ENCODE results near the gene DNAH14.
"Not testable (repeated sequence)": the region's sequence is repeated elsewhere in the genome, so short reads cannot be mapped to it uniquely, and the experiment has no call there.

Gene DNAH14

DNA sequence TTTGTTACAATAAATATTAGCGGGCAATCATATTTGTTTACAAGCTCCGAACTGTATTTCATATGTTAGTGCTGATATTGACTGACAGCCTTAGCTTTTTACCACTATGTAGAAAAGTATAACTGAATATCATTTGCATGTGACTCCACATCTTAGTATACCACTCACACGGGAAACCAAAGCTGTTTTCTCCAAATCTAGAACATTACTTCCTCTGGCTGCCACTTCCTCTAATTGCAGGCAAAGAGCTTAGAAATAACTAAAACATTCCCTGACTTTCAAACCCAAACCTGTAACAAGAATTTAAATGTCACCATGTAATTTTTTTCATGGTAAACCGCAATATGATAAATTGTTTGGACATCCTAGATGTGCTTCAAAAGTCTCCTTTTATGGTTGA is 323.7 kb downstream of the DNAH14 start:
- DNase-seq (ENCODE audit: low read depth in 2 of 2) = no peak

DNA sequence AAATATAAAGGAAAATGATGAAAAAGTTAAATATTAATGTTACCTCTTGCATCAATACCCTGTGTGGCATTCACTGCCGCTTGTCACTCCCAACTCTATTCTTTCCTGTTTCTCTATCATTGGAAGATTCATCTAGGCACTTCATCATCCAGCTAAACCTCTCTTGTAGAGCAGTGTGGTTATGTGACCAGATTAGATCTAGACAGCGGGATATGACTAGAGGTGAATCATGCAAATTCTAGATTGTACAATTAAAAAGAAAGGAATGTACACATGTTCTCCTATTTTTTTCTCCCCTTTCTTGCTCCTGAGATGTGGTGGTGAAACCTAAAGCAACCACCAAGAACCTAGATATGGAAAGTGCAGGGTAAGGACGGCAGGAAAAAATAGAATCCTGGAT is 324.3 kb downstream of the DNAH14 start:
- DNase-seq (ENCODE audit: low read depth in 2 of 2) = no peak

DNA sequence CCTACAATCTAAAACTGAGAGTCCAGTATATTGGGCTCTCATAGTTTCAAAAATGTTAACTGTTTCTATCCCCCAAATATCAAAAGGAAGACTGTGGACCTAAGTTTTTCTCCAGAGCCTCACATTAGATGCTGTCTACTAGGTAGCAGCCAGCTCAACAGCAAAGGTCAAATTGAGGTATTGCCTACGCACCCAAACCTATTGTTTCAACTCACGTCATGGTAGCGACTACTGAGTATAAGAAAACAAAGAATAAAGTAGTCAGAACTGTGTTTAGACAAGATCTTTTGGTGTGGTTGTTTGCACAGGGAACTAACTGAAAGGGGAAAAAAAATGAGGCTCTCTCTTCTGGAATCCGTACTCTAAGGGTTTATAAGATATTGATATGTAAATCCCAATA is 325.2 kb downstream of the DNAH14 start:
- no peak for DNase-seq (ENCODE audit: low read depth in 2 of 2)

DNA sequence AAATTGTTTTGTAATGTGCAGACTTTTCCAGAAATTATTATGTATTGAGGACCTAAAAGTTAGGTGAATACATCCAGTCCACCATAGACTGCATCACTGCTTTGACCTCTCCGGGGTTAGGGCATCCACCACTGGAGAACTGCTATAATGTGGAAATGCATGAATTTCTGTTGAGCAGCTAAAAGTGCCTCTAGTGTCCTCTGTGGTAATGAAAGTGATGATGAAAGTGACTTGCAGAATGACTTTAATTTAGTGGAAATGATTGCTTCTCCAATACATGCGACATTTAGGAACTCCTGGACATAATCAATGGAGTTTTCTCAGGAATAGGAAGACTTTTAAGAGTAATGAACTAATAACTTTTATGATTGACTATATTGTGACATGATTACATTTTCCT is 327.6 kb downstream of the DNAH14 start:
- DNase-seq (ENCODE audit: low read depth in 2 of 2) = no peak

DNA sequence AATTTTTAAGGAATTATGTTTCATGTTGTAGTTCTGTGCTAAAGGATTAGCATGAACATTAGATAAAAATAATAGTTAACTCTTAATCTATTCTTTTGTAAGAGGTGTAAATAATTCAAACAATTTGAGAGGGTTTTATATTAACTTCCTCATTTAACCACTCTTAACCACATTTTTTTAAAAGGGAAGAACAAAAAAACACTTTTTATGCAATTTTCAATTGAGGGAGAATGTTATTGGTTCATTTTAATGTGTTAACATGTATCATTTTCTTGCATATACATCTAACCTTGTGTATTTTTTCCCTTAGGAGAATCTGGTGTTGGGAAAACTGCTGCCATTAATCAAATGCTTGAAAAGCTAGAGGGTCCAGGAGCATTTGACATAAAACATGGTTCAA is 329.3 kb downstream of the DNAH14 start:
- DNase-seq (ENCODE audit: low read depth in 2 of 2) = no peak

DNA sequence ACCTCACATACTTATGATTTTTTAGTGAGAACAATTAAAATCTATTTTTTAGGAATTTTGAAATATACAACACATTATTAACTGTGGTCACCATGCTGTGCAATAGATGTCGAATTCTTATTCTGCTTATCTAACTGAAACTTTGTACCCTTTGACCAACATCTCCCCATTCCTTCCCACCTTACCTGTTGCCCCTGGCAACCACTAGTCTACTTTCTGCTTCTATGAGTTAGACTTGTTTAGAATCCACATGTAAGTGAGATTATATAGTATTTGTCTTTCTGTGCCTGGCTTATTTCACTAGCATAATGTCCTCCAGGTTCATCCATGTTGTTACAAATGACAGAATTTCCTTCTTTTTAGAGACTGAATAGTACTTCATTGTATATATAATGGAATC is 330.1 kb downstream of the DNAH14 start:
- DNase-seq (ENCODE audit: low read depth in 2 of 2) = no peak

DNA sequence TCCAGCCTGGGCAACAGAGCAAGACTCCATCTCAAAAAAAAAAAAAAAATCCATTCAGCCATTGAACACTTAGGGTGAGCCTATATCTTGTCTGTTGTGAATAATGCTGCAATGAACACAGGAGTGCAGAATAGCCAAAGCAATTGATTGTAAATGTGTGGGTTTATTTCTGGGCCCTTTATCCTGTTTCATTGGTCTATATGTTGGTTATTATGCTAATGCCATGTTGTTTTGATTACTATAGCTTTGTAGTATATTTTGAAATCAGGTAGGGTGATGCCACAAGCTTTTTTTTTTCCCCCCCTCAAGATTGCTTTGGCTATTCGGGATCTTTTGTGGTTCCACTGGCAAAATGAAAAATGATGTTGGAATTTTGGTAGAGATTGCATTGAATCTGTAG is 330.8 kb downstream of the DNAH14 start:
- no peak for DNase-seq (ENCODE audit: low read depth in 2 of 2)

DNA sequence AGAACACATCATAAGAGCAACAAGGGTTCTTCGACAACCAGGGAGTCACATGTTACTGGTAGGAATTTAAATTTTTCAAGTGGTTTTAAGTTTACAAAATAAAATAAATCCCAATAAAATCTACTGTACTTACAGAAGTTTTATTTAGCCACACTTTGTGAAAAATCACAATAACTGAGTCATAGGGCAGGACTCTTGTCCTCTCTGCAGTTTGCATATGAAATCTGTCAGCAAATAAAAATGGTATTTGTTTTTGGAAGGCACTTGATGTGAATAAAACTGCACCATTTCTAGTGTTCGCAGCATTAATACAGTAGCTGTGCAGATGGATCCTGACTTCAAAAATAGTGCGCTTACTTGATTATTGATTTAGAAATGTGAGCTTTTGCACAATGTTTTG is 348.0 kb downstream of the DNAH14 start:
- DNase-seq (ENCODE audit: low read depth in 2 of 2) = no peak

DNA sequence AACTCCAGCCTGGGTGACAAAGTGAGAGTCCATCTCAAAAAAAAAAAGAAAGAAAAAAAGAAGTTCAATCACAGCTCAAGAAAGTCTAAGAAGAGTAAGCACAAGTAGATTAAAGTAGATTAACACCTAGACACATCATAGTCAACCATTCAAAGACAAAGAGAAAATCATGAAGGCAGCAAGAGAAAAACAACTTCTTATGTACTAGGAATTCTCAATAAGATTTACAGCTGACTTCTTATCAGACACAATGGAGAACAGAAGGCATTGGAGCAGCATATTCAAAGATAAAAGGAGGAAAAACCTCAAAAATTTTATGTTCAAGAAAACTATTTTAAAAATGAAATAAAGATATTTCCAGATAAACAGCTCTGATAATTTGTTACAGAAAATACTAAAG is 351.1 kb downstream of the DNAH14 start:
- no peak for DNase-seq (ENCODE audit: low read depth in 2 of 2)

DNA sequence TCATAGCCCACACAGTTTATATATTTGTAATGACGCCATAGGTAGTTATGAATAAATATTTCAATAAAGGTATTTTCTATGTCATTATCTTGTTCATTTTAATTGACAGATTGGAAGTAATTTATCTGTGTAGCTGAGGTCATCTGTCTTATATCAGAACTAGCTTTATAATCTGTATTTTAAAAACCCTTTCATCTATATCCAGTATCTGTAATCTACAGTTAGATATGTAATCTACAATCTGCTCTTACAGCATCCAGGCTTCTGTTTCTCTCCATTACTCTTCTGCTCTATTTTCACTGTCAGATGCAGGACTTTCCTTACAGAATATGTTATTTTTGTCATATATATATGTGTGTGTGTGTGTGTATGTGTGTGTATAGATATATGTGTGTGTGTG is 360.8 kb downstream of the DNAH14 start:
- DNase-seq (ENCODE audit: low read depth in 2 of 2) = no peak

DNA sequence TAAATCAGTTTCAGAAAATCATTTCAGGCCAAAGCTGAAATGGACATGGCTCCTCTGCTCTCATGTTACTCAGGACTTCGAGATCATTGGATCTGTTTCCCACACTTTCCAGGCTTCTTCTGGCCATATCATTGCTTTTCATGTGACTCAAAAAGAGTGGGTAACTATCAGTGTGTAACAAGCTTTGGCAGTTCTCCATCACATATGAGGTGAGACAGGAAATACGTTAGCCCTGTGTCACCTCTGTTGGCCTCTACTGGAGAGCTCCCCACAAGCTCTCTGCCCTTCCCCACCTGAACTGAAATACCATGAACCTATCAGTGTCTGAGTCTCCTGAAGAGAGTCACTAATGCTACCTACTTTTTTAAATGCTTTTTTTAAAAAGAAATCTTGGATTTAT is 370.1 kb downstream of the DNAH14 start:
- DNase-seq (ENCODE audit: low read depth in 2 of 2) = no peak

DNA sequence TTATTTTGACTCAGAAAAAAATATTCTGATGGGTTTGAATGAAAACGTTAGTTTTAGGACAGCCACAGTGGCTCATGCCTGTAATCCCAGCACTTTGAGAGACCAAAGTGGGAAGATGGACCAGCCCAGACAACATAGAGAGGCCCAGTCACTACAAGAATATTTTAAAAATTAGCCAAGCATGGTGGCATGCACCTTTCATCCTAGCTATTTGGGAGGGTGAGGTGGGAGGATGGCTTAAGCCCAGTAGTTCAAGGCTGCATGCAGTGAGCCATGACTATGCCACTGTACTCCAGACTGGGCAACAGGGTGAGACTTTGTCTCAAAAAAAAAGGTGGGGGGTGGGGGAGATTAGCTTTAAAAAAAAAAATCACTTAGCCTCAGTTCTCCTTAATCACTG is 370.9 kb downstream of the DNAH14 start:
- no peak for DNase-seq (ENCODE audit: low read depth in 2 of 2)

DNA sequence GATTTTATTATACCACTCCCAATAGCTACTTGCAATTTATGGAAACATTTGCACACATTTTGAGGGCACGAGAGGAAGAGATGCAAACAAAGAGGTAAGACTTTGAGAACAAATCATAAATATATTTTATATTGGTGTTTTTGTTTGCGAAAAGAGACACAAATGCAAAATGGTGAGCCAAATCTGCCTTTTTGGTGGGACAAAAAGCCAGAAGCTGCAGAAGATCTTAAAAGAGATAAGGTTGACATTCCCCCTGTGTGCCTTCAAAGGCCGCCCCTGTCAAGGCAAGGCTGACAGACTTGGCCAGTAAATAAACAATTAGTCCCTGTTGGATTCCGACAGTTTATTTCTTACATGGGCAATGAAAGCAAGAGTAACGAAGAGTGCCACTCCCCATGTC is 375.5 kb downstream of the DNAH14 start:
- no peak for DNase-seq (ENCODE audit: low read depth in 2 of 2)

DNA sequence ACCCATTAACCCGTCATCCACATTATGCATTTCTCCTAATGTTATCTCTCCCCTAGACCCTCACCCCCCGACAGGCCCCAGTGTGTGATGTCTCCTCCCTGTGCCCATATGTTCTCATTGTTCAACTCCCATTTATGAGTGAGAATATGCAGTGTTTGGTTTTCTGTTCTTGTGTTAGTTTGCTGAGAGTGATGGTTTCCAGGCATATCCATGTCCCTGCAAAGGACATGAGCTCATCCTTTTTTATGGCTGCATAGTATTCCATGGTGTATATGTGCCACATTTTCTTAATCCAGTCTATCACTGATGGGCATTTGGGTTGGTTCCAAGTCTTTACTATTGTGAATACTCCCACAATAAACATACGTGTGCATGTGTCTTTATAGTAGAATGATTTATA is 381.1 kb downstream of the DNAH14 start:
- not testable (repeated sequence) for DNase-seq (ENCODE audit: low read depth in 2 of 2)

DNA sequence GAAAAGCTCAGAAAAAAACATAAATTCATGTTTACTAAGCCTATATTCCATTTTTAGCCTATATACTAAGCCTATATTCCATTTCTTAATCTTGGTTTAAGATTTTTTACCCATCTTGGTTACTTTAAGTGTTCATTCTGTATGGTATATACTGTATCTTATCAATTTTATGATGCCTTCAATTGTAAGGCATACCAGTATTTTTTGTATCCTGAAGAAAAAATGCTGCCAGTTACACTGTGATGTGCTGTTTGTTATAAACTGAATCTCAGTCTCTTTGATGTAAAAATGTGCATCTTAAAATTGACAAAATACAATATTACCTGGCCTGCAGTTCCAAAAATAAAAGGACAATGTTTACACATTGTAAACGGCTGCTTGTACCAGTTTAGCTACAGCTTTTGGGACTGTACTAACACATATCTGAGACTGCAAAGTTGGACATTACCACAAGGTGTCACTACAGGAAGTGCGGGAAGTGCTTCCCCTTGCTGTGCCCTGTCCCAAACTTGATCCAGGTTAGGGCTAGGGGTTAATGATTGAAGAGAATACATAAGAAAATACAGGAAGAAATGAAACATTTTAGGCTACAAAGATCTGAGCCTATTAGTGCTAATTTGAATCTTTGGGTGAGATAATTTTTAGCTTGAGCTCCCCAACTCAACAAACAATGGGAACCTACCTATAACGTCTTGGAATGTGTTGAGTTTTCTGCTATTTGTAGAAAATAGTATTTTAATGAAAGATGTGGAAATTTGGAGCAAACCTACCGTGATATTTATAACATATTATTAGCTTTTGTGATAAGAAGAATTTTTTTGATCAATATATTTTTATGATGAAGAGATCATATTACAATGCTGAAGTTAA is 389.5 kb downstream of the DNAH14 start:
- DNase-seq (ENCODE audit: low read depth in 2 of 2) = peak in 1 of 2 donors; percentile 4

DNA sequence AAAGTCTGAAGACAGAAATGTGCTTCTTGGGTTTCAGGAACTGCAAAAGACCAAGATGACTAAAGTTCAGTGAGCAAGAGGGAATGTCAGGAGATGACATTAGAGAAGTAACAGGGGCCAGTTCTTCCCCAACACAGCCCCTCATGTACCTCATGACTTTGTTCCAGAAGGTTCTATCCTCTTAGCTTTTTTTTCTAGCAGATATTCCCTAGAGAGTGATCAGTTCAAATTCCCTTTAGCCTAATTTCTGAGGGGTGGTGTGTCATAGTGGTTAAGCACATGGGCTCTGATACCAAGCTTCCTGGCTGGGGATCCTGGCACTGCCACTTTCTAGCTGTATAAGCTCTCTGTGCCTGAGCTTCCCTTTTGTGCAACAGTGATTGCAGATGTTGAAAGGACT is 390.4 kb downstream of the DNAH14 start:
- DNase-seq (ENCODE audit: low read depth in 2 of 2) = no peak

DNA sequence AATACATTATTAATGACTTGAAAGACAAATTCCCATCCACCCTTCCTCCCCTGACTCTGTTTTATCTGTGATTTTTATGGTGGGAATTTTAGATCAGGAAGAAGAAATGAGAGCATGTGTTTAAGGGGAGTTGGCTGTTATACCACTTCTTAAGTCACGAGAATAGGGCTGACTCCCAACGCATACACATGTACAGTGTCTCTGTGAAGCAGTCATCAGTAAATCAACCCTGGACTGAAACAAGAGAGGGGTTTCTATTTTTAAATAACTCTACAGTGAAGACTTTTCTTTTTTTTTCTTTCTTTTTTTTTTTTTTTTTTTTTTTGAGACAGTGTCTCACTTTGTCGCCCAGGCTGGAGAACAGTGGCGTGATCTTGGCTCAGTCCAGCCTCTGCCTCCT is 392.3 kb downstream of the DNAH14 start:
- DNase-seq (ENCODE audit: low read depth in 2 of 2) = no peak

DNA sequence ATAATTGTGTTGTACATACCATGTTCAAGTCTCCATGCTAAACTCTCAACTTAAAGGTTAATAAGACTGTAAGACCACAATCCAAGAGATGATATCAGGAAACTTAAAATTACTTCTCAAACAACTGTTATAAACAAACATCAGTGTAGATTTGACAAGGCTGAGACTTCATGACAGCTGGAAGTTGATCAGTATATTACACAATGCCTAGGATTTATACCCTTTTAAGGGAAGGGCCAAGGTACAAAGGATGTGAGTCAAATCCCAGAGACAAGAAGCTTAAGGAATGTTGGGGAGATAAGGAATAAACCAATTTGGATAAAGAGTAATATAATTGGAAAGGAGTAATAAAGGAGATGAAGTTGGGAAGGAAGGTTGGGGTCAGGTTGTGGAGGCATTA is 399.6 kb downstream of the DNAH14 start:
- no peak for DNase-seq (ENCODE audit: low read depth in 2 of 2)

DNA sequence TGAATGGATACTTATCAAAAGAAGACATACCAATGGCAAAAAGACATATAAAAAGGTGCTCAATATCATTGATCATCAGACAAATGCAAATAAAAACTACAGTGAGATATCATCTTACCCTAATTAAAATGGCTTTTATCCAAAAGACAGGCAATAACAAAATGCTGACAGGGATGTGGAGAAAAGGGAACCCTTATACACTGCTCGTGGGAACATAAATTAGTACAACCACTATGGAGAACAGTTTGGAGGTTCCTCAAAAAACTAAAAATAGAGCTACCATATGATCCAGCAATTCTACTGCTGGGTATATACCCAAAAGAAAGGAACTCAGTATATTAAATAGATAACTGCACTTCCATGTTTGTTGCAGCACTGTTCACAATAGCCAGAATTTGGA is 400.5 kb downstream of the DNAH14 start:
- DNase-seq (ENCODE audit: low read depth in 2 of 2) = not testable (repeated sequence)

DNA sequence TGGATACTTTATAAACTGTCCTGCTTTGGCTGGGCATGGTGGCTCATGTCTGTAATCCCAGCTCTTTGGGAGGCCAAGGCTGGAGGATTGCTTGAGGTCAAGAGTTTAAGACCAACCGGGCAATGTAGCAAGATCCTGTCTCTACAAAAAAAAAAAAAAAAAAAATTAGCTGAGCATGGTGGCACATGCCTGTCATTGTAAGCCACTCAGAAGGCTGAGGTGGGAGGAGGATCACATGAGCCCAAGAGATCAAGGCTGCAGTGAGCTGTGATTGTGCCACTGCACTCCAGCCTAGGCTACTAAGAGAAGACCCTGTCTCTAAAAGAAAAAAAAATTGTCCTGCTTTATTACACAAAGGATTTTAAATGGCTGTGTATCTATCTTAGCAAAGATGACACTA is 403.2 kb downstream of the DNAH14 start:
- no peak for DNase-seq (ENCODE audit: low read depth in 2 of 2)

DNA sequence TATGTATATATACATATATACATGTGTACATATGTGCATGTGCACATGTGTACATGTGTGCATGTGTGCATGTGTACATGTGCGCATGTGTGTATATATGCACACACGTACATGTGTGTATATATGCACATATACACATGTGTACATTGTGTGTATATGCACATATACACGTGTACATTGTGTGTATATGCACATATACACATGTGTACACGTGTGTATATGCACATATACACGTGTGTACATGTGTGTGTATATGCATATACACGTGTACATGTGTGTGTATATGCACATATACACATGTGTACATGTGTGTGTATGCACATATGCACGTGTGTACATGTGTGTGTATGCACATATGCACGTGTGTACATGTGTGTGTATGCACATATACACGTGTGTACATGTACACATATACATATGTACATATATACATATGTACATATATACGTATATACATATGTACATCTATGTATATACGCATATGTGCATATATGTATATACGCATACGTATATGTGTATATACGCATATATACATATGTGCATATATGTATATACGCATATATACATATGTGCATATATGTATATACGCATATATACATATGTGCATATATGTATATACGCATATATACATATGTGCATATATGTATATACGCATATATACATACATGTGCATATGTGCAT is 405.8 kb downstream of the DNAH14 start:
- DNase-seq (ENCODE audit: low read depth in 2 of 2) = not testable (repeated sequence)

DNA sequence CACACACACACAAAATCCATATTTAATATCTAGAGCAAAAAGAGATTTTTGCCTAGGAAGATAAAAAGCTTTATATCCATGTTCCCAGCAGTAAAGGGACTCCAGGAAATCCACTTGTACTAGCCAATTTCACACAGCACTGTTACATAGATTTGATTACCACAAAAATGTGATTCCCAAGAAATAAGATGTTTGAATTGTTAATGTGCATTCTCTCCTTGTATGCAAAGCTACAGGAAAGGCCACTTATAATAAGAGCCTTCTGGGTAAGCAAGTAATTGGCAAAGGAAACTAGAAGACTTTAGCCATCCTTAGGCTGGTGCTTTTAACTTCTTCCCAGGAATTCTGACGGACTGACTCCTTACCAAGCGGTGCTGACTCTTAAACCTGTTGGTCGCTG is 409.1 kb downstream of the DNAH14 start:
- DNase-seq (ENCODE audit: low read depth in 2 of 2) = no peak

DNA sequence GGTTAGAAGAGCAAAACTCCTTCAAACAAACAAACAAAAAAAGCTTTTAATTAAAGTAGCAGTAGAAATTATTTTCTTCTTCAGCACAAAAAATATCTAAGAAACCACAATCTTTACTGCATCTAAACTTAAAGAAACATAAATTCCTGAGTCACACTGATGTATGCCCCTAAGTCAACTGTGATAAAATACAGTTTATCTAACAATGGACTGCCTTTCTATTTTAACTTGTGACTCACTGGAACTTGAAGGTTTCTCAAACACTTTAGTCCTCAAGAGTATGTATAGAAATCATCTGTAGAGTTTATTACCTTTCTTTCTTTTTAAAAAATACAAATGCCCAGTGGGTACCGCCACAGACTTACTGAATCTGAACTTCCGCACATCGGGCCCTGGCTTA is 412.2 kb downstream of the DNAH14 start:
- DNase-seq (ENCODE audit: low read depth in 2 of 2) = no peak
